ENCODE data around the gene SLC16A7.

SLC16A7 gene

GRCh38 chr12:59619461-59620240, 23.8 kb downstream of the SLC16A7 start:
- no peak overlapping the region for H3K4me3 ChIP-seq (ENCODE audit: low read depth, low read length)
- no peak for DNase-seq (ENCODE audit: low read depth)
- in situ Hi-C loops (cut with HindIII; ENCODE audit: low sequenced_read_pairs) = no loop called here
- no peak for TF ChIP-seq CTCF (IDR thresholded peaks at IDR 0.05; ENCODE audit: low read depth, low read length, missing control alignments)

- in situ Hi-C loops (cut with HindIII; ENCODE audit: low sequenced_read_pairs) = no loop called here
- H3K4me3 ChIP-seq (ENCODE audit: low read depth, low read length) = no peak overlapping the region
- DNase-seq (ENCODE audit: low read depth) = no peak
- no peak for TF ChIP-seq CTCF (IDR thresholded peaks at IDR 0.05; ENCODE audit: low read depth, low read length, missing control alignments)
These were observed 24.5 kb downstream of the SLC16A7 start for GRCh38 chr12:59620326-59620725.

GRCh38 chr12:59624732-59625460, 29.1 kb downstream of the SLC16A7 start:
- in situ Hi-C loops (cut with HindIII; ENCODE audit: low sequenced_read_pairs) = no loop called here

GRCh38 chr12:59626382-59626781, 30.6 kb downstream of the SLC16A7 start:
- no peak overlapping the region for H3K4me3 ChIP-seq (ENCODE audit: low read depth, low read length)
- in situ Hi-C loops (cut with HindIII; ENCODE audit: low sequenced_read_pairs) = no loop called here
- no peak for TF ChIP-seq CTCF (IDR thresholded peaks at IDR 0.05; ENCODE audit: low read depth, low read length, missing control alignments)
- DNase-seq (ENCODE audit: low read depth) = no peak

More at GRCh38 chr12:59624732-59625460, 29.1 kb downstream of the SLC16A7 start:
- TF ChIP-seq CTCF (IDR thresholded peaks at IDR 0.05; ENCODE audit: low read depth, low read length, missing control alignments) = no peak
- no peak overlapping the region for H3K4me3 ChIP-seq (ENCODE audit: low read depth, low read length)
- DNase-seq (ENCODE audit: low read depth) = no peak

- TF ChIP-seq CTCF (IDR thresholded peaks at IDR 0.05; ENCODE audit: low read depth, low read length, missing control alignments) = no peak
- H3K4me3 ChIP-seq (ENCODE audit: low read depth, low read length) = no peak overlapping the region
- DNase-seq (ENCODE audit: low read depth) = no peak
- in situ Hi-C loops (cut with HindIII; ENCODE audit: low sequenced_read_pairs) = no loop called here
These were observed 31.8 kb downstream of the SLC16A7 start for GRCh38 chr12:59627582-59627981.

- no peak for TF ChIP-seq CTCF (IDR thresholded peaks at IDR 0.05; ENCODE audit: low read depth, low read length, missing control alignments)
- DNase-seq (ENCODE audit: low read depth) = no peak
- in situ Hi-C loops (cut with HindIII; ENCODE audit: low sequenced_read_pairs) = no loop called here
- H3K4me3 ChIP-seq (ENCODE audit: low read depth, low read length) = no peak overlapping the region
These were observed 34.1 kb downstream of the SLC16A7 start for GRCh38 chr12:59629890-59630289.
